Suprapubic skin (tissue), 3 donors: ENCODE data around the gene NAA60.

ENCODE experiments used
- POLR2A ChIP-seq, 2 donors: fragments of 450-650 bp; IDR thresholded peaks; one replicate each; pipeline ENCODE4 v1.6.1; 2017; ENCODE audit warnings: antibody characterized with exemption in 2 of 2, mild to moderate bottlenecking in 2 of 2, moderate library complexity in 2 of 2
- TF ChIP-seq, protein P1 (sequence below), 2 donors: fragments of 200-600 bp in 1 of 2; fragments of 450-650 bp in 1 of 2; sonication (generic) in 1 of 2; IDR thresholded peaks; one replicate each; pipeline ENCODE4 v1.5.1; 2016 to 2019; ENCODE audit warnings: antibody characterized with exemption in 2 of 2, mild to moderate bottlenecking in 1 of 2, moderate library complexity in 1 of 2

DNA sequence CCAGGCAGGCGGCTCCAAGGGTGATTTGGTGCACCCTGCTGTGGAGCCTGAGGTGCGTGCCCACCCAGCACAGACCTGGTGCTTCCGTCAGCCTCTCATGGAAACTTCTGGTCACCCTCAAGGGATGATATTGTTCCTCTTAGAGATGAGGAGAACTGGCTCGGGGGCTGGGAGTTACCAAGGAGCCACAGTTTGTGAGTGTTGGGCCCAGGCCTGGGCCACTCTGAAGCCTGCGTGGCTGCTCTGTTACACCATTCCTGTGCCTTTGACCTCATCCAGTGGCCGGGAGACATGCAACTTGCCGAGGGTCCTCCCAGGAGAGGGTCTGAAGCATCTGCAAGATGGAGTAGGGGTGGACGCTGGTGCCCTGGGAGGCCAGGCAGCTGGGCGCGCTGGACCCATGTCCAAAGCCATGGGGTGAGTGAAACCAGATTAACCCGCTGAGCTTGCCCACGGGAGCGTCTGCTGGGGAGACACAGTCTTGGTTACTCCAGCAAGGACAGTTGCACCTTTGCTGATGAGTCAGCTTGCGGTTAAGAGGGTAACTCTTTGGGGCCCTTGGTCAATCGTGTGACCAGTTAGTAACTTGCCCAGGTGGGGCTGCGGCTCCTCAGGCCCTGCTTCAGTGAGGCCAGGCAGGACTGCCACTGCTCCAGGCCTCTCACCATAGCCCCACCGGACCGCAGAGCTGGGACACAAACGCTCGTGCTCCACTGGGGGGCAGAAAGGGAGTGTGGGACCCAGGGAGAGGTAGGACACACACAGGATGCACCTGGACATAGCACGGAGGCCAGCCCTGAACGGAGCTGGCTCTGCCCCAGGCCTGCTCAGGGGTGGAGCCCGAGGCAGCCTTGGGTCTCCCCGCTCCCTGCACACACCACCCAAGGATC is 44.3 kb downstream of the NAA60 start:
- TF ChIP-seq, protein P1, sequence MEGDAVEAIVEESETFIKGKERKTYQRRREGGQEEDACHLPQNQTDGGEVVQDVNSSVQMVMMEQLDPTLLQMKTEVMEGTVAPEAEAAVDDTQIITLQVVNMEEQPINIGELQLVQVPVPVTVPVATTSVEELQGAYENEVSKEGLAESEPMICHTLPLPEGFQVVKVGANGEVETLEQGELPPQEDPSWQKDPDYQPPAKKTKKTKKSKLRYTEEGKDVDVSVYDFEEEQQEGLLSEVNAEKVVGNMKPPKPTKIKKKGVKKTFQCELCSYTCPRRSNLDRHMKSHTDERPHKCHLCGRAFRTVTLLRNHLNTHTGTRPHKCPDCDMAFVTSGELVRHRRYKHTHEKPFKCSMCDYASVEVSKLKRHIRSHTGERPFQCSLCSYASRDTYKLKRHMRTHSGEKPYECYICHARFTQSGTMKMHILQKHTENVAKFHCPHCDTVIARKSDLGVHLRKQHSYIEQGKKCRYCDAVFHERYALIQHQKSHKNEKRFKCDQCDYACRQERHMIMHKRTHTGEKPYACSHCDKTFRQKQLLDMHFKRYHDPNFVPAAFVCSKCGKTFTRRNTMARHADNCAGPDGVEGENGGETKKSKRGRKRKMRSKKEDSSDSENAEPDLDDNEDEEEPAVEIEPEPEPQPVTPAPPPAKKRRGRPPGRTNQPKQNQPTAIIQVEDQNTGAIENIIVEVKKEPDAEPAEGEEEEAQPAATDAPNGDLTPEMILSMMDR (IDR thresholded peaks at IDR 0.05): no peak
- TF ChIP-seq POLR2A (IDR thresholded peaks at IDR 0.05): no peak
